ENCODE results near the gene NKTR. TPM values are rescaled to one million over a fixed set of nuclear protein-coding genes. Genes with fewer than 3 reads are reported as not detected.

The NKTR gene
- total RNA-seq, 6 donors from 2014 or later = 53.7 to 231 (median 103) TPM

- no peaks in the 10 kb centered on the region for H3K27me3 ChIP-seq
- no peak overlapping the region for H3K27ac ChIP-seq
- H3K9me3 ChIP-seq = no peaks in the 10 kb centered on the region
- H3K4me1 ChIP-seq = peaks cover 0 to 2% (median 0%) of the 10 kb centered on the region in 4 donors
- TF ChIP-seq EP300 (IDR thresholded peaks at IDR 0.05) = no peak
- no peak for TF ChIP-seq POLR2A (IDR thresholded peaks at IDR 0.05)
- no peak for TF ChIP-seq POLR2AphosphoS5 (IDR thresholded peaks at IDR 0.05)
- TF ChIP-seq CTCF (IDR thresholded peaks at IDR 0.05) = no peak
- ATAC-seq (ENCODE audit: low FRiP score in 2 of 2) = no peak
- H3K4me3 ChIP-seq = no peak overlapping the region
- 94 to 97% methylated on average over 2 of the region's 2 CpGs for WGBS, 2 donors
- H3K36me3 ChIP-seq = peaks cover 26 to 69% (median 50%) of the 10 kb centered on the region in 4 donors
- DNase-seq = no peak
Measured at GRCh38 chr3:42631620-42632019, 31.1 kb downstream of the NKTR start.

- Histone ChIP-seq H3K4me1 (peaks cover 0 to 2% (median 0%) of the 10 kb centered on the region in 4 donors), H3K27ac (no peak overlapping the region), H3K9me3 (no peaks in the 10 kb centered on the region), H3K36me3 (peaks cover 32 to 74% (median 54%) of the 10 kb centered on the region in 4 donors), H3K4me3 (no peak overlapping the region), H3K27me3 (no peaks in the 10 kb centered on the region)
- no peak for ATAC-seq (ENCODE audit: low FRiP score in 2 of 2)
- no peak for DNase-seq
- WGBS, 2 donors = 83 to 92% methylated on average over 1 of the region's 1 CpG
- TF ChIP-seq POLR2AphosphoS5 (IDR thresholded peaks at IDR 0.05) (no peak), CTCF (IDR thresholded peaks at IDR 0.05) (no peak), EP300 (IDR thresholded peaks at IDR 0.05) (no peak), POLR2A (IDR thresholded peaks at IDR 0.05) (no peak)
Measured at GRCh38 chr3:42632146-42632545, 31.7 kb downstream of the NKTR start.

GRCh38 chr3:42633544-42633943, 33.1 kb downstream of the NKTR start:
- WGBS, 2 donors = 90 to 92% methylated on average over 6 of the region's 6 CpGs
- no peak for TF ChIP-seq CTCF (IDR thresholded peaks at IDR 0.05)
- TF ChIP-seq POLR2A (IDR thresholded peaks at IDR 0.05) = no peak

GRCh38 chr3:42635111-42635510, 34.6 kb downstream of the NKTR start:
- peaks cover 0 to 11% (median 3%) of the 10 kb centered on the region in 4 donors for H3K4me1 ChIP-seq
- no peaks in the 10 kb centered on the region for H3K9me3 ChIP-seq
- ATAC-seq (ENCODE audit: low FRiP score in 2 of 2) = peak in 1 of 2 donors; percentile 40
- no peak overlapping the region for H3K27ac ChIP-seq
- no peak overlapping the region for H3K4me3 ChIP-seq
- 84% methylated on average over 2 of the region's 2 CpGs for WGBS, 2 donors
- TF ChIP-seq EP300 (IDR thresholded peaks at IDR 0.05) (no peak), CTCF (IDR thresholded peaks at IDR 0.05) (no peak), POLR2AphosphoS5 (IDR thresholded peaks at IDR 0.05) (no peak), POLR2A (IDR thresholded peaks at IDR 0.05) (no peak)
- no peaks in the 10 kb centered on the region for H3K27me3 ChIP-seq
- H3K36me3 ChIP-seq = peaks cover 46 to 99% (median 70%) of the 10 kb centered on the region in 4 donors
- no peak for DNase-seq

More at GRCh38 chr3:42633544-42633943, 33.1 kb downstream of the NKTR start:
- Histone ChIP-seq H3K27me3 (no peaks in the 10 kb centered on the region), H3K4me1 (peaks cover 0 to 11% (median 3%) of the 10 kb centered on the region in 4 donors), H3K36me3 (peaks cover 43 to 83% (median 63%) of the 10 kb centered on the region in 4 donors), H3K4me3 (no peak overlapping the region), H3K9me3 (no peaks in the 10 kb centered on the region), H3K27ac (no peak overlapping the region)
- DNase-seq (no peak), ATAC-seq (ENCODE audit: low FRiP score in 2 of 2) (no peak)

- 80 to 88% methylated on average over 6 of the region's 6 CpGs for WGBS, 2 donors
- ATAC-seq (ENCODE audit: low FRiP score in 2 of 2) = no peak
- no peaks in the 10 kb centered on the region for H3K27me3 ChIP-seq
- H3K9me3 ChIP-seq = no peaks in the 10 kb centered on the region
- H3K27ac ChIP-seq = peak overlapping the region in 2 of 4 donors; percentile 12 to 62
- no peak overlapping the region for H3K4me3 ChIP-seq
- H3K36me3 ChIP-seq = peaks cover 39 to 96% (median 74%) of the 10 kb centered on the region in 4 donors
- H3K4me1 ChIP-seq = peaks cover 0 to 14% (median 3%) of the 10 kb centered on the region in 4 donors
- DNase-seq = no peak
- TF ChIP-seq CTCF (IDR thresholded peaks at IDR 0.05) = no peak
- no peak for TF ChIP-seq POLR2AphosphoS5 (IDR thresholded peaks at IDR 0.05)
- TF ChIP-seq EP300 (IDR thresholded peaks at IDR 0.05) = no peak
Measured at GRCh38 chr3:42637001-42637400, 36.5 kb downstream of the NKTR start.

Measured in upper lobe of left lung (tissue), 6 donors.